Caco-2 (cell line): ENCODE results near the gene BTD. TPM values are rescaled to one million over a fixed set of nuclear protein-coding genes. Genes with fewer than 3 reads are reported as not detected.

ENCODE experiments used
- BruUV-seq: library from RNA; stranded (reverse); fragments of 400-500 nt; replicated peaks from 2 replicates; lab custom pipeline; 2021; lab: Mats Ljungman, UMichigan
- CTCF ChIA-PET: fragments of 300-600 bp; sonication (Branson Sonifier 250); formaldehyde crosslinking; loops from one replicate; lab custom pipeline; 2022; ENCODE audit warnings: antibody characterized with exemption; lab: Charles Lee
- POLR2A ChIA-PET: fragments of 300-600 bp; sonication (Branson Sonifier 250); formaldehyde crosslinking; loops from one replicate; lab custom pipeline; 2022; ENCODE audit warnings: antibody characterized with exemption; lab: Charles Lee
- DNase-seq, 2 experiments: peaks; one replicate each; pipeline versions ENCODE4 v3.0.0 to v3.0.0-alpha.2; 2020 to 2022
- H3K27me3 ChIP-seq: replicated peaks from 2 replicates; pipeline ENCODE4 v1.6.0; 2011; ENCODE audit warnings: low read length; ENCODE audit not compliant: control insufficient read depth, insufficient read depth
- H3K36me3 ChIP-seq: 2 replicates; pipeline ENCODE4 v1.5.1; 2011; ENCODE audit warnings: low read length; ENCODE audit not compliant: control insufficient read depth, insufficient read depth
- H3K4me1 ChIP-seq: fragments of 250-450 bp; sonication (Bioruptor Pico); 2 replicates; pipeline ENCODE4 v1.5.1; 2020; ENCODE audit warnings: mild to moderate bottlenecking
- H3K4me3 ChIP-seq: 2 replicates; pipeline ENCODE4 v1.5.1; 2011; ENCODE audit warnings: low read depth, mild to moderate bottlenecking, control low read depth, low read length
- H3K9me3 ChIP-seq: fragments of 250-450 bp; sonication (Bioruptor Pico); 2 replicates; pipeline ENCODE4 v1.5.1; 2020; ENCODE audit warnings: mild to moderate bottlenecking, moderate library complexity
- H3K27ac Mint-ChIP-seq: one replicate; pipeline ENCODE4 v1.8.0; 2022; ENCODE audit warnings: mixed read lengths; ENCODE audit not compliant: unreplicated experiment
- H3K27me3 Mint-ChIP-seq: one replicate; pipeline ENCODE4 v1.8.0; 2022; ENCODE audit warnings: mixed read lengths; ENCODE audit not compliant: insufficient read depth, unreplicated experiment
- H3K36me3 Mint-ChIP-seq: one replicate; pipeline ENCODE4 v1.8.0; 2022; ENCODE audit warnings: mild to moderate bottlenecking, mixed read lengths; ENCODE audit not compliant: insufficient read depth, unreplicated experiment
- H3K4me1 Mint-ChIP-seq: one replicate; pipeline ENCODE4 v1.8.0; 2022; ENCODE audit warnings: low read depth, mixed read lengths; ENCODE audit not compliant: unreplicated experiment
- H3K4me3 Mint-ChIP-seq: one replicate; pipeline ENCODE4 v1.8.0; 2022; ENCODE audit warnings: mild to moderate bottlenecking, moderate library complexity, mixed read lengths; ENCODE audit not compliant: unreplicated experiment
- H3K9me3 Mint-ChIP-seq: one replicate; pipeline ENCODE4 v1.8.0; 2022; ENCODE audit warnings: mixed read lengths; ENCODE audit not compliant: unreplicated experiment
- CTCF ChIP-seq, 2 experiments: fragments of 200-600 bp in 1 of 2; IDR thresholded peaks; 1 replicate in 1 of 2; 2 replicates in 1 of 2; pipeline versions ENCODE4 v1.5.1 to v1.8.0; 2011 to 2022; ENCODE audit warnings: antibody characterized with exemption in 1 of 2, control low read depth in 1 of 2, inconsistent platforms in 1 of 2, low read depth in 1 of 2, low read length in 1 of 2, mild to moderate bottlenecking in 1 of 2, moderate library complexity in 1 of 2; ENCODE audit not compliant: insufficient read depth in 1 of 2, severe bottlenecking in 1 of 2, unreplicated experiment in 1 of 2
- intact Hi-C: fragments of 100-400 bp; cut with micrococcal nuclease; formaldehyde crosslinking; loops from one replicate; pipeline ENCODE4 v1.10.0; 2022; ENCODE audit not compliant: unreplicated experiment
- total RNA-seq: library from RNA; stranded (reverse); gene quantifications from 2 replicates; pipeline ENCODE4 v1.2.3, GENCODE V29; 2022

Gene BTD
- total RNA-seq, 1 experiment from 2014 or later, result 11.8 TPM

- POLR2A ChIA-PET, result no interaction called here
- H3K4me3 ChIP-seq, result no peak overlapping the region
- no peak for DNase-seq
- no peaks in the 10 kb centered on the region for H3K36me3 ChIP-seq
- intact Hi-C loops, result no loop called here
- Mint-ChIP-seq H3K9me3 (peaks cover 18% of the 10 kb centered on the region), H3K27me3 (no peaks in the 10 kb centered on the region), H3K27ac (no peak overlapping the region), H3K4me3 (no peak overlapping the region), H3K36me3 (peaks cover 8% of the 10 kb centered on the region), H3K4me1 (no peaks in the 10 kb centered on the region)
- no peaks in the 10 kb centered on the region for H3K4me1 ChIP-seq
- peaks cover 8% of the 10 kb centered on the region for H3K9me3 ChIP-seq
- TF ChIP-seq CTCF (IDR thresholded peaks at IDR 0.05; ENCODE audit: insufficient read depth in 1 of 2, low read depth in 1 of 2, low read length in 1 of 2, severe bottlenecking in 1 of 2, unreplicated experiment in 1 of 2), result no peak
- CTCF ChIA-PET, result no interaction called here
- no TSS peak for BruUV-seq
- no peaks in the 10 kb centered on the region for H3K27me3 ChIP-seq
Observed at GRCh38 chr3:15660055-15660935, 58.8 kb downstream of the BTD start.

GRCh38 chr3:15664144-15664543, 62.6 kb downstream of the BTD start:
- H3K27me3 Mint-ChIP-seq, result no peaks in the 10 kb centered on the region
- no peaks in the 10 kb centered on the region for H3K4me1 Mint-ChIP-seq
- no peaks in the 10 kb centered on the region for H3K36me3 ChIP-seq
- peaks cover 12% of the 10 kb centered on the region for H3K36me3 Mint-ChIP-seq
- ChIA-PET POLR2A (no interaction called here), CTCF (no interaction called here)
- no peaks in the 10 kb centered on the region for H3K9me3 ChIP-seq
- intact Hi-C loops, result loop anchor here (1.0 kb wide), 1 partner anchor 34 kb away; no protein-coding TSS in a partner anchor
- H3K4me3 ChIP-seq, result no peak overlapping the region
- no peaks in the 10 kb centered on the region for H3K9me3 Mint-ChIP-seq
- TF ChIP-seq CTCF (IDR thresholded peaks at IDR 0.05; ENCODE audit: insufficient read depth in 1 of 2, low read depth in 1 of 2, low read length in 1 of 2, severe bottlenecking in 1 of 2, unreplicated experiment in 1 of 2), result no peak
- no peak overlapping the region for H3K4me3 Mint-ChIP-seq
- H3K4me1 ChIP-seq, result no peaks in the 10 kb centered on the region
- H3K27me3 ChIP-seq, result no peaks in the 10 kb centered on the region
- DNase-seq, result no peak
- H3K27ac Mint-ChIP-seq, result no peak overlapping the region
- BruUV-seq, result no TSS peak

GRCh38 chr3:15665510-15666150, 64.1 kb downstream of the BTD start:
- no peaks in the 10 kb centered on the region for H3K9me3 Mint-ChIP-seq
- CTCF ChIA-PET, result no interaction called here
- Histone ChIP-seq H3K4me3 (no peak overlapping the region), H3K9me3 (no peaks in the 10 kb centered on the region), H3K27me3 (no peaks in the 10 kb centered on the region), H3K4me1 (no peaks in the 10 kb centered on the region), H3K36me3 (no peaks in the 10 kb centered on the region)
- no peaks in the 10 kb centered on the region for H3K4me1 Mint-ChIP-seq
- no peak for DNase-seq
- POLR2A ChIA-PET, result no interaction called here
- no peak overlapping the region for H3K27ac Mint-ChIP-seq
- no peak overlapping the region for H3K4me3 Mint-ChIP-seq
- H3K27me3 Mint-ChIP-seq, result no peaks in the 10 kb centered on the region
- BruUV-seq, result no TSS peak
- H3K36me3 Mint-ChIP-seq, result peaks cover 21% of the 10 kb centered on the region
- intact Hi-C loops, result no loop called here
- TF ChIP-seq CTCF (IDR thresholded peaks at IDR 0.05; ENCODE audit: insufficient read depth in 1 of 2, low read depth in 1 of 2, low read length in 1 of 2, severe bottlenecking in 1 of 2, unreplicated experiment in 1 of 2), result no peak
